ENCODE results near the gene MYO1H. TPM values are rescaled to one million over a fixed set of nuclear protein-coding genes. Genes with fewer than 3 reads are reported as not detected.

MYO1H gene
- total RNA-seq, 4 donors from 2014 or later, result 0.38 TPM; not detected in 3

DNA sequence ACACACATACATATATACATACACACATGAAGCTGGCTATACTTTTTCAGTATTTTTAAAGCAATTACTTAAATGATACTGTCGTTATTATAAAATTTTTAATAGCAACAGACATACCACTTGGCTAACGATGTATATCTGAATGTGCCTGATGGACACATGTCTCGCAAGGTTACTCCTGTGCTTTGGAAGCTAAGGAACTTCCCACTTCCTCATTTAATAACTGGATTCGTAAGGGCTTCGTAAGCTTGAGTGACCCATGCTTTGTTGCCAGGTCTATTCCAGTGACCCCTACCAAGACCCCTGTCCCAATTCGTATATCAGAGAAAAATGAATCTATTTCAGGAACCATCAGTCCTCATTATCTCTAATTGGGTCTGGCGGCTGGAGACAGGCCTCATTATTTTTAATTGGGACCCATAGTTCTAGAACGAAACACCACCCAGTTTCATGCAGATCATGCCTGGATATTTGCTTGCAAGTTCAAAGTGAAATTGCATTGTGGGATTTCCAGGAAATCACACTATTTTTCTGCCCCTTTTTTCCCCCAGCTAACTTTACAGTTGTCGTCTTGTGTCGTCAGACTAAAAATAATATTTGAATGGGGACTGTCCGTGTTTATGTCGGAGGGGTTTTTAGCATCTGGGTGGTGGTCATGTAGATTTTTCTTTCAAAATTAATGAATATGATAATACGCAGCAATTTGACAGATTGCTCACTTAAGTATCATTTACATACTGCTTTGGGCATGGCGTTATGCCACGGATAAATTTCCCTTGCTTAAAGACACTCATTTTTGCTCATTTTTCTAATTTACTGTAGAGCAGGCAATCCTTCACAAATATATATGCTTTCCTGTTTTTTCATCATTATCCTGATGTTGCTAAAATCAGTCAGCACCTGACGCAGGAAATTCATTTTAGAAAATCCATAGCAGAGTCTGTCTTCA lies 17.1 kb upstream of the MYO1H start:
- Histone ChIP-seq H3K9me3 (no peaks in the 10 kb centered on the region), H3K36me3 (no peaks in the 10 kb centered on the region), H3K4me1 (no peaks in the 10 kb centered on the region), H3K27me3 (no peaks in the 10 kb centered on the region), H3K27ac (no peak overlapping the region), H3K4me3 (no peak overlapping the region)
- DNase-seq (ENCODE audit: low spot score in 2 of 2), result no peak
- TF ChIP-seq POLR2A (IDR thresholded peaks at IDR 0.05) (no peak), POLR2AphosphoS5 (IDR thresholded peaks at IDR 0.05) (no peak), EP300 (IDR thresholded peaks at IDR 0.05) (no peak)
- TF ChIP-seq, protein P1, sequence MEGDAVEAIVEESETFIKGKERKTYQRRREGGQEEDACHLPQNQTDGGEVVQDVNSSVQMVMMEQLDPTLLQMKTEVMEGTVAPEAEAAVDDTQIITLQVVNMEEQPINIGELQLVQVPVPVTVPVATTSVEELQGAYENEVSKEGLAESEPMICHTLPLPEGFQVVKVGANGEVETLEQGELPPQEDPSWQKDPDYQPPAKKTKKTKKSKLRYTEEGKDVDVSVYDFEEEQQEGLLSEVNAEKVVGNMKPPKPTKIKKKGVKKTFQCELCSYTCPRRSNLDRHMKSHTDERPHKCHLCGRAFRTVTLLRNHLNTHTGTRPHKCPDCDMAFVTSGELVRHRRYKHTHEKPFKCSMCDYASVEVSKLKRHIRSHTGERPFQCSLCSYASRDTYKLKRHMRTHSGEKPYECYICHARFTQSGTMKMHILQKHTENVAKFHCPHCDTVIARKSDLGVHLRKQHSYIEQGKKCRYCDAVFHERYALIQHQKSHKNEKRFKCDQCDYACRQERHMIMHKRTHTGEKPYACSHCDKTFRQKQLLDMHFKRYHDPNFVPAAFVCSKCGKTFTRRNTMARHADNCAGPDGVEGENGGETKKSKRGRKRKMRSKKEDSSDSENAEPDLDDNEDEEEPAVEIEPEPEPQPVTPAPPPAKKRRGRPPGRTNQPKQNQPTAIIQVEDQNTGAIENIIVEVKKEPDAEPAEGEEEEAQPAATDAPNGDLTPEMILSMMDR (IDR thresholded peaks at IDR 0.05), result no peak
- WGBS, result 89% methylated on average over 16 of the region's 16 CpGs

DNA sequence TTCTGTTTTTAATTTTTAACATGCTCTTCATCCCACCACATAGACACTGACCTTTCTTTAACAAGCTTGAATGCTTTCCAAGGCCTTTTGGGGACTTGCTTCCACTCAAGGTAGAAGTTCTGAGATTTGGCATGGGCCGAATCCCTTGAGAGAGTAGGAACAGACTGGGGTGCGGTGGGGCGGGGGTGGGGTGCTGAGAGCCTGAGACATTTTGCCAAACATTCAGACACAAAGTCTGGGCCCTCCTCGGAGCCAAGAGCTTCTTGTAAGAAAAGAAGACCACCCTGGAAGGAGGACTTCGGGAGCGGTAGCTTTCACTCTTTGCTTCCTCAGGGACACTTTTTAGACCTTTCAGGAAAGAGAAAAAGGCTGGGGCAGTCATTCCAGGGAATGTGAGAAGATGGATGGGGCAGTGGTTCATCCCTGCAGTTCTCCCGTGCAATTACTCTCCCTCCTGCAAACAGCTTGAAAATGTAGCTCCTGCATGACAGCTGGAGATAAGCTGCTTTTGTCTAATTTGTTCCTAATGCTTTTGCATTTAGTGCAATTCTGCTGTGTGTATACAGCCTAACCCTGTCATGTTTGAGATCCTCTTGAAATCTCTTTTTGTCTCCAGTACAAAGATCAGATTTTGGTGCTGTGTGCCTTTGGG lies 16.3 kb upstream of the MYO1H start:
- no peak for DNase-seq (ENCODE audit: low spot score in 2 of 2)
- TF ChIP-seq EP300 (IDR thresholded peaks at IDR 0.05), result no peak
- TF ChIP-seq, protein P1 (IDR thresholded peaks at IDR 0.05), result no peak
- H3K4me1 ChIP-seq, result no peaks in the 10 kb centered on the region
- H3K36me3 ChIP-seq, result no peaks in the 10 kb centered on the region
- no peaks in the 10 kb centered on the region for H3K27me3 ChIP-seq
- H3K4me3 ChIP-seq, result no peak overlapping the region
- WGBS, result 54% methylated on average over 7 of the region's 7 CpGs
- no peak overlapping the region for H3K27ac ChIP-seq
- H3K9me3 ChIP-seq, result no peaks in the 10 kb centered on the region

DNA sequence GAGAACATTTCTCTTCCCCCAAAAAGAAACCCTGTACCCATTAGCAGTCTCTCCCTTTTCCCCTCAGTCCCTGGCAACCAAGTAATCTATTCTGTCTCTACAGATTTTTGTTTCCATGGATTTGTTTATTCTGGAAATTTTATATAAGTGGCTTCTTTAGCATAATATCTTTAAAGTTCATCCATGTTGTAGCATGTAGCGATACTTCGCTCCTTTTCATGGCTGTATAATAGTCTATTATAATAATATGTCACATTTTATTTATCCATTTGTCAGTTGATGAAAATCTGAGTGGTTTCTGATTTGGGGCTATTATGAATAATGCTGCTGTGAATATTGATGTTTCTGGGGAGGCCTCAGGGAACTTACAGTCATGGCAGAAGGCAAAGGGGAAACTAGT lies 12.8 kb upstream of the MYO1H start:
- no peaks in the 10 kb centered on the region for H3K4me1 ChIP-seq
- WGBS, result 95% methylated on average over 2 of the region's 2 CpGs
- TF ChIP-seq, protein P1 (IDR thresholded peaks at IDR 0.05), result no peak
- TF ChIP-seq EP300 (IDR thresholded peaks at IDR 0.05), result no peak
- TF ChIP-seq POLR2A (IDR thresholded peaks at IDR 0.05), result no peak
- TF ChIP-seq POLR2AphosphoS5 (IDR thresholded peaks at IDR 0.05), result no peak

DNA sequence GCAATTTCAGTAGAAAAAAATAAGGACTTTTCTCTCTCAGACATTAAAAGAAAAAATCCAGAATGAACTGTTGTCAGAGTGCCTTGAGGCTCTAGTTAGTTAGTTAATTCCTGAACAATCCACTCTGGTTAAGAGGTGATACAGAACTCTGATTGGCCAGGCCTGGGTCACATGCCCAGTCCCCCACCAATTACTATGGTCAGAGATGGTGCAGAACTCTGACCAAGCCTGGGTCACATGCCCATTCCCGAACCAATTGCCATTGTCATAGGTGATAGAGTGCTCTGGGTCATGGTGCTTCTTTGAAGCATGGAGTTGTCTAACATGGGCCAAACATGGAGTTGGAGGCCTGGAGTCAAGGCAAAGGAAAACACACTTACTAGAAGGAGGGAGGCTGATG lies 11.1 kb upstream of the MYO1H start:
- Histone ChIP-seq H3K4me1 (no peaks in the 10 kb centered on the region), H3K9me3 (no peaks in the 10 kb centered on the region), H3K4me3 (no peak overlapping the region), H3K27me3 (no peaks in the 10 kb centered on the region), H3K27ac (no peak overlapping the region), H3K36me3 (no peaks in the 10 kb centered on the region)
- DNase-seq (ENCODE audit: low spot score in 2 of 2), result no peak
- 100% methylated on average over 1 of the region's 1 CpG for WGBS
- TF ChIP-seq EP300 (IDR thresholded peaks at IDR 0.05), result no peak
- TF ChIP-seq POLR2A (IDR thresholded peaks at IDR 0.05), result no peak
- TF ChIP-seq POLR2AphosphoS5 (IDR thresholded peaks at IDR 0.05), result no peak
- TF ChIP-seq, protein P1 (IDR thresholded peaks at IDR 0.05), result no peak

More for the DNA sequence above, 12.8 kb upstream of the MYO1H start:
- H3K27ac ChIP-seq, result no peak overlapping the region
- H3K4me3 ChIP-seq, result no peak overlapping the region
- DNase-seq (ENCODE audit: low spot score in 2 of 2), result no peak
- no peaks in the 10 kb centered on the region for H3K36me3 ChIP-seq
- no peaks in the 10 kb centered on the region for H3K9me3 ChIP-seq
- H3K27me3 ChIP-seq, result no peaks in the 10 kb centered on the region

DNA sequence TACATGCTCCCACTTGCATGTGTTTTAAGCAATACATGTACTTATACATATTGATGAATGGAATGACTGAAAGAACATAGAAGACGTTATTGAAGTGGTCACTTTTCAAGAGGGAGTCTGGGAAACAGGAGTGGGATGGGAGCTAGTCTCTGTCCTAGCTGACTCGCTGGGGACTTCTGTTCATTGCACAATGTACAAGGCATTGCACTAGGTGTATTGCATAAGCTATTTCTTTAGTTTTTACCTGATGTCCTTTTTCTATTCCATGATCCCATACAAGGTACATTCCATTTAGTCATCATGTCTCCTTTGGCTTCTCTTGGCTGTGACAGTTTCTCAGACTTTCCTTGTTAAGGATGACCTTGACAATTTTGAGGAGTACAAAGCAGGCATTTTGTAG lies 4.0 kb upstream of the MYO1H start:
- TF ChIP-seq POLR2A (IDR thresholded peaks at IDR 0.05), result no peak
- TF ChIP-seq POLR2AphosphoS5 (IDR thresholded peaks at IDR 0.05), result no peak
- TF ChIP-seq, protein P1 (IDR thresholded peaks at IDR 0.05), result no peak
- no peak for TF ChIP-seq EP300 (IDR thresholded peaks at IDR 0.05)
- Histone ChIP-seq H3K4me3 (no peak overlapping the region), H3K9me3 (no peaks in the 10 kb centered on the region), H3K27me3 (no peaks in the 10 kb centered on the region), H3K36me3 (no peaks in the 10 kb centered on the region), H3K27ac (no peak overlapping the region), H3K4me1 (no peaks in the 10 kb centered on the region)
- WGBS, result 55% methylated on average over 2 of the region's 2 CpGs
- no peak for DNase-seq (ENCODE audit: low spot score in 2 of 2)
